ENCODE measurements around the gene FIP1L1. TPM values are rescaled to one million over a fixed set of nuclear protein-coding genes. Genes with fewer than 3 reads are reported as not detected.
A peak's percentile ranks its signal among the peaks of the same experiment; 100 is the strongest.

FIP1L1 gene
- total RNA-seq, 1 donor from 2014 or later: 56.4 TPM

GRCh38 chr4:53490965-53491622, 113.7 kb downstream of the FIP1L1 start:
- H3K9me3 ChIP-seq (ENCODE audit: control insufficient read depth in 3 of 3, low read length in 3 of 3): no peaks in the 10 kb centered on the region
- peaks cover 0 to under 1% (median 0%) of the 10 kb centered on the region in 3 donors for H3K36me3 ChIP-seq (ENCODE audit: control insufficient read depth in 3 of 3, insufficient read depth in 3 of 3, low read length in 3 of 3)
- peak overlapping the region; percentile 11 for H3K27ac ChIP-seq (ENCODE audit: low read depth, low read length)
- peaks cover 0 to 7% (median 3%) of the 10 kb centered on the region in 3 donors for H3K4me1 ChIP-seq (ENCODE audit: control insufficient read depth in 3 of 3, insufficient read depth in 3 of 3, low read length in 3 of 3)
- H3K9ac ChIP-seq (ENCODE audit: low read depth in 1 of 3, low read length in 3 of 3): no peak overlapping the region
- H3K27me3 ChIP-seq (ENCODE audit: control insufficient read depth in 3 of 3, insufficient read depth in 3 of 3, low read length in 3 of 3): no peaks in the 10 kb centered on the region
- H3K4me3 ChIP-seq (ENCODE audit: low read length in 3 of 3): peak overlapping the region in 1 of 3 donors; percentile 14

DNA sequence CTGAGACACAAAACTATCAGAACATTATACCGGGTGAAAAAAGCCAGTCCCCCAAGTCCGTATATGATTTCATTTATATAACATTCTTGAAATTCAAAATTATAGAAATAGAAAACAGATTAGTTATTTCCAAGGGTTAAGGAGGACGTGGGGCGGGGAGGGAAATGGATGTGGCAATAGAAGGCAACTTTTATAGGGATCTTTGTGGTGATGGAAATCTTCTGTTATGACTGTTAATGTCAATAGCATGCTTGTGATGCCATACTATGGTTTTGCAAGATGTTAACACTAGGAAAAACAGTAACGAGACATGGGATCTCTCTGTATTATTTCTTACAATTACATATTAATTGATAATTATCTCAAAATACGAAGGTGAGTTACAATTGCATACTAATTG, 117.4 kb downstream of the FIP1L1 start:
- Histone ChIP-seq H3K9ac (ENCODE audit: low read depth in 1 of 3, low read length in 3 of 3) (no peak overlapping the region), H3K9me3 (ENCODE audit: control insufficient read depth in 3 of 3, low read length in 3 of 3) (no peaks in the 10 kb centered on the region), H3K27ac (ENCODE audit: low read depth, low read length) (no peak overlapping the region), H3K27me3 (ENCODE audit: control insufficient read depth in 3 of 3, insufficient read depth in 3 of 3, low read length in 3 of 3) (no peaks in the 10 kb centered on the region), H3K4me3 (ENCODE audit: low read length in 3 of 3) (no peak overlapping the region), H3K4me1 (ENCODE audit: control insufficient read depth in 3 of 3, insufficient read depth in 3 of 3, low read length in 3 of 3) (peaks cover 0 to 13% (median 9%) of the 10 kb centered on the region in 3 donors), H3K36me3 (ENCODE audit: control insufficient read depth in 3 of 3, insufficient read depth in 3 of 3, low read length in 3 of 3) (peaks cover 0 to 2% (median 0%) of the 10 kb centered on the region in 3 donors)

GRCh38 chr4:53497487-53498244, 120.2 kb downstream of the FIP1L1 start:
- H3K27ac ChIP-seq (ENCODE audit: low read depth, low read length): peak overlapping the region; percentile 19
- H3K9ac ChIP-seq (ENCODE audit: low read depth in 1 of 3, low read length in 3 of 3): peak overlapping the region in 1 of 3 donors; percentile 40

DNA sequence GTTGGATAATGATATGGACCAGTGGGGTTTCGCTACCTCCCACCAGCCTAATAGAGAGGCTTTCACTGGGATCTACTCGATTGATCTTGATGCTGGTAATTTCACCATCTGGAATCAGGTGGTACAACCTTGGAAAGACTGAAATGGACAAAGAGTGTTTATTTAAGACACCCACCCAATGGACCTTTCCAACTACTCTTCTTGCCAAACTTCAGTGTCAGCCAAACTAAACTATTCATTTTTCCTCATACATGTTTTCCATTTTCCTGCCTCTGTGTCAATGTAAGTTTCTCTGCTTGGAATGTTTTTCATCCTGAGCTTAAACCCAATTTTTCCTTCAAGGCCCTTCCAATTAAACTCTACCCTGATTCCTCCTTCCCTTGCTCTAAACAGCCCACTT, 121.3 kb downstream of the FIP1L1 start:
- no peaks in the 10 kb centered on the region for H3K9me3 ChIP-seq (ENCODE audit: control insufficient read depth in 3 of 3, low read length in 3 of 3)
- H3K4me1 ChIP-seq (ENCODE audit: control insufficient read depth in 3 of 3, insufficient read depth in 3 of 3, low read length in 3 of 3): peaks cover 0 to 10% (median 2%) of the 10 kb centered on the region in 3 donors
- H3K36me3 ChIP-seq (ENCODE audit: control insufficient read depth in 3 of 3, insufficient read depth in 3 of 3, low read length in 3 of 3): peaks cover 0 to 2% (median 0%) of the 10 kb centered on the region in 3 donors
- no peak overlapping the region for H3K9ac ChIP-seq (ENCODE audit: low read depth in 1 of 3, low read length in 3 of 3)
- no peaks in the 10 kb centered on the region for H3K27me3 ChIP-seq (ENCODE audit: control insufficient read depth in 3 of 3, insufficient read depth in 3 of 3, low read length in 3 of 3)
- H3K27ac ChIP-seq (ENCODE audit: low read depth, low read length): no peak overlapping the region
- H3K4me3 ChIP-seq (ENCODE audit: low read length in 3 of 3): no peak overlapping the region

More at GRCh38 chr4:53497487-53498244, 120.2 kb downstream of the FIP1L1 start:
- Histone ChIP-seq H3K9me3 (ENCODE audit: control insufficient read depth in 3 of 3, low read length in 3 of 3) (no peaks in the 10 kb centered on the region), H3K27me3 (ENCODE audit: control insufficient read depth in 3 of 3, insufficient read depth in 3 of 3, low read length in 3 of 3) (no peaks in the 10 kb centered on the region), H3K4me1 (ENCODE audit: control insufficient read depth in 3 of 3, insufficient read depth in 3 of 3, low read length in 3 of 3) (peaks cover 0 to 10% (median 2%) of the 10 kb centered on the region in 3 donors), H3K4me3 (ENCODE audit: low read length in 3 of 3) (no peak overlapping the region), H3K36me3 (ENCODE audit: control insufficient read depth in 3 of 3, insufficient read depth in 3 of 3, low read length in 3 of 3) (peaks cover 0 to 2% (median 0%) of the 10 kb centered on the region in 3 donors)

DNA sequence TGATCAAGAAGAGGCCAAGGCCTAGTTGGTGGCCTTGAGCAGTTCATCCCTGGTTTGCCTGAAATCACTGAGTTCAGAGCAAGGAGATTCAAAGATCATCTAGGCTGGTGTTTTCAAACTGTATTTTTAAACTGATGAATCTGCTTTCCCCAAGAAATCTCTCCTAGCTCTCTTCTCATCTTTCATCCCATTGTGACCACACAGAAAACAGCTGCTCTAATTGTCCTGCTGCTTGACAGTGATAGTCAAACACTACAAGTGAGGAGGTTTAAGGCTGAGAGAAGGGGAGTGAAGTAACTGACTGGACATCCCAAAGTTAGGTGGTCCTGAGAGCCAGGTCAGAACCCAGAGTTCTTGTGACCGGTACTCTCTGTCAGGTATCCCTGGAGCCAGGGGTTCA, 122.3 kb downstream of the FIP1L1 start:
- no peak overlapping the region for H3K9ac ChIP-seq (ENCODE audit: low read depth in 1 of 3, low read length in 3 of 3)
- no peak overlapping the region for H3K27ac ChIP-seq (ENCODE audit: low read depth, low read length)
- H3K36me3 ChIP-seq (ENCODE audit: control insufficient read depth in 3 of 3, insufficient read depth in 3 of 3, low read length in 3 of 3): peaks cover 0 to 2% (median 0%) of the 10 kb centered on the region in 3 donors
- peaks cover 0 to 10% (median 2%) of the 10 kb centered on the region in 3 donors for H3K4me1 ChIP-seq (ENCODE audit: control insufficient read depth in 3 of 3, insufficient read depth in 3 of 3, low read length in 3 of 3)
- H3K4me3 ChIP-seq (ENCODE audit: low read length in 3 of 3): no peak overlapping the region
- H3K9me3 ChIP-seq (ENCODE audit: control insufficient read depth in 3 of 3, low read length in 3 of 3): no peaks in the 10 kb centered on the region
- H3K27me3 ChIP-seq (ENCODE audit: control insufficient read depth in 3 of 3, insufficient read depth in 3 of 3, low read length in 3 of 3): no peaks in the 10 kb centered on the region

DNA sequence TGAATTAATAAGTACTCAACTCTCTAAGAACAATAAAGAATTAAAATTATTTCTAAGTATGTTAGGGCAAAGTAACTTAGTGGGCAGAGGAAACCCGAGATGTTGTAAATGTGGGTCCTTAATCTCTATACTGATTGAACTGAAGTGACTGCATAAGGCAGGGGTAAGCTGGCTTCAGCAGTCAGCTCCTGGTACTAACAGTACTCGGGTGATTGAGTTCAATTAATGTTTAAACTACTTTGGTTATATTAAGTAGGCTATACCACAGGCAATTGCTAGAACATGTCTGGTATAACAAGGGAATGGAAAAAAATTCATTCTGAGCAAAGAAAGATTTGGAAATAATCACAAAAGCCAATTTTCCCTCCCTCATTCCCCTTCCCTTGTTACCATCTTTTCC, 123.1 kb downstream of the FIP1L1 start:
- H3K27me3 ChIP-seq (ENCODE audit: control insufficient read depth in 3 of 3, insufficient read depth in 3 of 3, low read length in 3 of 3): no peaks in the 10 kb centered on the region
- H3K9ac ChIP-seq (ENCODE audit: low read depth in 1 of 3, low read length in 3 of 3): no peak overlapping the region
- no peak overlapping the region for H3K27ac ChIP-seq (ENCODE audit: low read depth, low read length)

DNA sequence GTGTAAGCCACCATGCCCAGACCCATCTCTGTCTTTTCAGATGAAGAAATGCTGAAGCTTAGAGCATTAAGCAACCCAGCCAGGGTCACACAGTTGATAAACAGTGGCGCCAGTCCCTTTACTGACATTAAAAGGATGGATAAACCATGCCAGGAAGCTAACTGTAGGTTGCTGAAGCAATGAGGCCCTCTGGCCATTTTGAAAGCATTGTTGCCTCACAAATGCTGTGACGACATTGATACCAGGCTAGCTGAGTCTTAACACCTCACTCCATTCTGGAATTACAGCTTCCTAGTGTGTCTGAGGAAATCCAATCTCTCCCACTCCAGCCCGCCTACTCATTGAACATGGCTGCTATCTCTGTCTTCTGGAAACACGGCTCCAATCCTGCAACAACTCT, 124.1 kb downstream of the FIP1L1 start:
- H3K4me3 ChIP-seq (ENCODE audit: low read length in 3 of 3): no peak overlapping the region
- H3K9me3 ChIP-seq (ENCODE audit: control insufficient read depth in 3 of 3, low read length in 3 of 3): no peaks in the 10 kb centered on the region
- no peaks in the 10 kb centered on the region for H3K36me3 ChIP-seq (ENCODE audit: control insufficient read depth in 3 of 3, insufficient read depth in 3 of 3, low read length in 3 of 3)
- H3K4me1 ChIP-seq (ENCODE audit: control insufficient read depth in 3 of 3, insufficient read depth in 3 of 3, low read length in 3 of 3): peaks cover 0 to 10% (median 2%) of the 10 kb centered on the region in 3 donors
- no peak overlapping the region for H3K9ac ChIP-seq (ENCODE audit: low read depth in 1 of 3, low read length in 3 of 3)
- H3K27me3 ChIP-seq (ENCODE audit: control insufficient read depth in 3 of 3, insufficient read depth in 3 of 3, low read length in 3 of 3): no peaks in the 10 kb centered on the region
- no peak overlapping the region for H3K27ac ChIP-seq (ENCODE audit: low read depth, low read length)

More for the DNA sequence above, 123.1 kb downstream of the FIP1L1 start:
- Histone ChIP-seq H3K4me1 (ENCODE audit: control insufficient read depth in 3 of 3, insufficient read depth in 3 of 3, low read length in 3 of 3) (peaks cover 0 to 10% (median 2%) of the 10 kb centered on the region in 3 donors), H3K9me3 (ENCODE audit: control insufficient read depth in 3 of 3, low read length in 3 of 3) (no peaks in the 10 kb centered on the region), H3K36me3 (ENCODE audit: control insufficient read depth in 3 of 3, insufficient read depth in 3 of 3, low read length in 3 of 3) (peaks cover 0 to 2% (median 0%) of the 10 kb centered on the region in 3 donors), H3K4me3 (ENCODE audit: low read length in 3 of 3) (no peak overlapping the region)

DNA sequence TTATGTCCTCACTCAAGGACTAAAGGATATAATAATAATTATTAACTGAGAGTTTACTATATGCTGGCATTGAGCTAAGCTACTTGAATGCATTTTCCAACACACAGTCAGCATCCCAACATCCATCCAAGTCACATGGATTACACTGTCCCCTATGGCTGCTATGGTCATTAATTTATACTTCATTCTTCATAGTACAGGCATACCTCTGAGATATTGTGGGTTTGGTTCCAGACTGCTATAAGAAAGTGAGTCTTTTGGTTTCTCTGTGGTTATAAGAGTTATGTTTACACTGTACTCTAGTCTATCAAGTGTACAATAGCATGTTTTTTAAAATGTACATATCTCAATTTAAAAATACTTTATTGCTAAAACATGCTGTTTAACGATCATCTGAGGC, 124.7 kb downstream of the FIP1L1 start:
- Histone ChIP-seq H3K27me3 (ENCODE audit: control insufficient read depth in 3 of 3, insufficient read depth in 3 of 3, low read length in 3 of 3) (no peaks in the 10 kb centered on the region), H3K9ac (ENCODE audit: low read depth in 1 of 3, low read length in 3 of 3) (no peak overlapping the region), H3K4me1 (ENCODE audit: control insufficient read depth in 3 of 3, insufficient read depth in 3 of 3, low read length in 3 of 3) (peaks cover 0 to 7% (median 2%) of the 10 kb centered on the region in 3 donors), H3K9me3 (ENCODE audit: control insufficient read depth in 3 of 3, low read length in 3 of 3) (no peaks in the 10 kb centered on the region), H3K36me3 (ENCODE audit: control insufficient read depth in 3 of 3, insufficient read depth in 3 of 3, low read length in 3 of 3) (no peaks in the 10 kb centered on the region), H3K4me3 (ENCODE audit: low read length in 3 of 3) (no peak overlapping the region), H3K27ac (ENCODE audit: low read depth, low read length) (no peak overlapping the region)

GRCh38 chr4:53505947-53506346, 128.5 kb downstream of the FIP1L1 start:
- peaks cover 0 to 16% (median 8%) of the 10 kb centered on the region in 3 donors for H3K4me1 ChIP-seq (ENCODE audit: control insufficient read depth in 3 of 3, insufficient read depth in 3 of 3, low read length in 3 of 3)

DNA sequence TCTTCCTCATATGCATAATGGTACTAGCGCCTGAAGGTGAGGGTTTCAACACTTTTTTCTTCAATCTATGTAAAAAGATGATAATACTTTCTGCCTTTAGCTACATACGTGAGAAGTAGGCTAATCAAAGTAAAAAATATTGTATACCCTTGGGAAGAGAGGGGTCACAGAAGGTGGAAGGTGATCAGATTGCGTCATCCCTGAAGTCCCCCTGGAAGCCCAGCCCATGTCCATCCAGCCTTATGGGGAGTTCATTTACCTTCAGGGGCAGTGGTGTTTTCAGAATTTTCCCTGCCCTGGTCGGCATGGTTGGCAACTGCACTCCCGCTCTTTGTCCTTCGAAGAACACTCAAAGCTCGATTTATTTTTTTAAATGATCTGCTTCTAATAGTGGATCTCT, 129.6 kb downstream of the FIP1L1 start:
- H3K4me1 ChIP-seq (ENCODE audit: control insufficient read depth in 3 of 3, insufficient read depth in 3 of 3, low read length in 3 of 3): peaks cover 0 to 16% (median 8%) of the 10 kb centered on the region in 3 donors
- H3K4me3 ChIP-seq (ENCODE audit: low read length in 3 of 3): peak overlapping the region in 1 of 3 donors; percentile 40
- H3K27me3 ChIP-seq (ENCODE audit: control insufficient read depth in 3 of 3, insufficient read depth in 3 of 3, low read length in 3 of 3): no peaks in the 10 kb centered on the region
- H3K9me3 ChIP-seq (ENCODE audit: control insufficient read depth in 3 of 3, low read length in 3 of 3): no peaks in the 10 kb centered on the region
- H3K27ac ChIP-seq (ENCODE audit: low read depth, low read length): peak overlapping the region; percentile 78
- H3K9ac ChIP-seq (ENCODE audit: low read depth in 1 of 3, low read length in 3 of 3): peak overlapping the region in 1 of 3 donors; percentile 34
- no peaks in the 10 kb centered on the region for H3K36me3 ChIP-seq (ENCODE audit: control insufficient read depth in 3 of 3, insufficient read depth in 3 of 3, low read length in 3 of 3)

More at GRCh38 chr4:53505947-53506346, 128.5 kb downstream of the FIP1L1 start:
- no peaks in the 10 kb centered on the region for H3K9me3 ChIP-seq (ENCODE audit: control insufficient read depth in 3 of 3, low read length in 3 of 3)
- H3K9ac ChIP-seq (ENCODE audit: low read depth in 1 of 3, low read length in 3 of 3): no peak overlapping the region
- H3K27me3 ChIP-seq (ENCODE audit: control insufficient read depth in 3 of 3, insufficient read depth in 3 of 3, low read length in 3 of 3): no peaks in the 10 kb centered on the region
- no peaks in the 10 kb centered on the region for H3K36me3 ChIP-seq (ENCODE audit: control insufficient read depth in 3 of 3, insufficient read depth in 3 of 3, low read length in 3 of 3)
- H3K27ac ChIP-seq (ENCODE audit: low read depth, low read length): no peak overlapping the region
- no peak overlapping the region for H3K4me3 ChIP-seq (ENCODE audit: low read length in 3 of 3)

Measured in skeletal muscle tissue (tissue), 4 donors.